ENCODE measurements around the gene PLCB4.

GRCh38 chr20:9509246-9509645 lies 440.4 kb downstream of the PLCB4 start:
- TF ChIP-seq CTCF (conservative IDR thresholded peaks at IDR 0.05; ENCODE audit: low read length) (no peak), EZH2phosphoT487 (IDR thresholded peaks at IDR 0.05; ENCODE audit: borderline replicate concordance) (no peak)
